ENCODE data around the gene MROH7. TPM values are rescaled to one million over a fixed set of nuclear protein-coding genes. Genes with fewer than 3 reads are reported as not detected.

MROH7 gene
- total RNA-seq, 2 experiments from 2014 or later = 0.14 to 0.19 TPM

- Mint-ChIP-seq H3K27ac (no peak overlapping the region), H3K4me3 (no peak overlapping the region), H3K36me3 (ENCODE audit: low read depth) (no peaks in the 10 kb centered on the region), H3K9me3 (no peaks in the 10 kb centered on the region), H3K27me3 (peaks cover 19% of the 10 kb centered on the region), H3K4me1 (ENCODE audit: low read depth) (no peaks in the 10 kb centered on the region)
- Histone ChIP-seq H3K27ac (ENCODE audit: low read depth in 1 of 2, low read length in 2 of 2) (no peak overlapping the region), H3K27me3 (ENCODE audit: control insufficient read depth in 1 of 2, insufficient read depth in 2 of 2, low read length in 2 of 2) (peaks cover 0 to 5% of the 10 kb centered on the region in 2 experiments), H3K4me3 (ENCODE audit: low read length) (no peak overlapping the region), H3K36me3 (ENCODE audit: insufficient read depth, low read length) (no peaks in the 10 kb centered on the region), H3K9me3 (ENCODE audit: control insufficient read depth in 1 of 2, insufficient read depth in 1 of 2, low read length in 2 of 2) (peaks cover 0 to 7% of the 10 kb centered on the region in 2 experiments), H3K4me1 (ENCODE audit: insufficient read depth, low read length) (no peaks in the 10 kb centered on the region)
- CTCF ChIA-PET = no interaction called here
- TF ChIP-seq, protein P1, sequence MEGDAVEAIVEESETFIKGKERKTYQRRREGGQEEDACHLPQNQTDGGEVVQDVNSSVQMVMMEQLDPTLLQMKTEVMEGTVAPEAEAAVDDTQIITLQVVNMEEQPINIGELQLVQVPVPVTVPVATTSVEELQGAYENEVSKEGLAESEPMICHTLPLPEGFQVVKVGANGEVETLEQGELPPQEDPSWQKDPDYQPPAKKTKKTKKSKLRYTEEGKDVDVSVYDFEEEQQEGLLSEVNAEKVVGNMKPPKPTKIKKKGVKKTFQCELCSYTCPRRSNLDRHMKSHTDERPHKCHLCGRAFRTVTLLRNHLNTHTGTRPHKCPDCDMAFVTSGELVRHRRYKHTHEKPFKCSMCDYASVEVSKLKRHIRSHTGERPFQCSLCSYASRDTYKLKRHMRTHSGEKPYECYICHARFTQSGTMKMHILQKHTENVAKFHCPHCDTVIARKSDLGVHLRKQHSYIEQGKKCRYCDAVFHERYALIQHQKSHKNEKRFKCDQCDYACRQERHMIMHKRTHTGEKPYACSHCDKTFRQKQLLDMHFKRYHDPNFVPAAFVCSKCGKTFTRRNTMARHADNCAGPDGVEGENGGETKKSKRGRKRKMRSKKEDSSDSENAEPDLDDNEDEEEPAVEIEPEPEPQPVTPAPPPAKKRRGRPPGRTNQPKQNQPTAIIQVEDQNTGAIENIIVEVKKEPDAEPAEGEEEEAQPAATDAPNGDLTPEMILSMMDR (IDR thresholded peaks at IDR 0.05) = no peak
- DNase-seq (no peak), ATAC-seq (ENCODE audit: poor library complexity) (no peak)
- intact Hi-C loops (cut with DNase I, micrococcal nuclease) = no loop called here
- POLR2A ChIA-PET = no interaction called here
Observed at GRCh38 chr1:54649921-54650320, 8.3 kb downstream of the MROH7 start.

DNA sequence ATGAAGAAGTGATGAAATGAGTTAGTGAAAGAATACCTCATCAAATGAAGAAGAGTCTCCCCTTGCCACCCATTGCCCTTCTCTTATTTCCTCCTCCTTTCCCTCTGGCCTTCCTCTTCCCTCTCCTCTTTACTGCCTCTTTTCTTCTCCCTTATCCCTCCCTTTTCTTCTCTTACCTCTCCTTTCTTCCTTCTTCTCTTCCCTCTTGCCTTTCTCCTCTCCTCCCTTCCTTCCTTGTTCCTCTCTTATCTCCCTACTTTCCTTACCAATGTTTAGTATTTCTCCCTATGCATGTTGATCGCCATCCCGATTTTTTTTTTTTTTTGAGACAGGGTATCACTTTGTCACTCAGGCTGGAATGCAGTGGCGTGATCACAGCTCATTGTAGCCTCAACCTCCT, 8.8 kb downstream of the MROH7 start:
- ATAC-seq (ENCODE audit: poor library complexity) = no peak
- Histone ChIP-seq H3K27me3 (ENCODE audit: control insufficient read depth in 1 of 2, insufficient read depth in 2 of 2, low read length in 2 of 2) (peaks cover 0 to 5% of the 10 kb centered on the region in 2 experiments), H3K9me3 (ENCODE audit: control insufficient read depth in 1 of 2, insufficient read depth in 1 of 2, low read length in 2 of 2) (peaks cover 0 to 4% of the 10 kb centered on the region in 2 experiments), H3K27ac (ENCODE audit: low read depth in 1 of 2, low read length in 2 of 2) (no peak overlapping the region), H3K36me3 (ENCODE audit: insufficient read depth, low read length) (no peaks in the 10 kb centered on the region), H3K4me3 (ENCODE audit: low read length) (no peak overlapping the region), H3K4me1 (ENCODE audit: insufficient read depth, low read length) (no peaks in the 10 kb centered on the region)
- Mint-ChIP-seq H3K27ac (no peak overlapping the region), H3K36me3 (ENCODE audit: low read depth) (no peaks in the 10 kb centered on the region), H3K9me3 (no peaks in the 10 kb centered on the region), H3K27me3 (peaks cover 19% of the 10 kb centered on the region), H3K4me1 (ENCODE audit: low read depth) (no peaks in the 10 kb centered on the region), H3K4me3 (no peak overlapping the region)
- intact Hi-C loops (cut with DNase I, micrococcal nuclease) = no loop called here
- DNase-seq = no peak
- POLR2A ChIA-PET = no interaction called here
- CTCF ChIA-PET = no interaction called here
- TF ChIP-seq, protein P1 (IDR thresholded peaks at IDR 0.05) = no peak

DNA sequence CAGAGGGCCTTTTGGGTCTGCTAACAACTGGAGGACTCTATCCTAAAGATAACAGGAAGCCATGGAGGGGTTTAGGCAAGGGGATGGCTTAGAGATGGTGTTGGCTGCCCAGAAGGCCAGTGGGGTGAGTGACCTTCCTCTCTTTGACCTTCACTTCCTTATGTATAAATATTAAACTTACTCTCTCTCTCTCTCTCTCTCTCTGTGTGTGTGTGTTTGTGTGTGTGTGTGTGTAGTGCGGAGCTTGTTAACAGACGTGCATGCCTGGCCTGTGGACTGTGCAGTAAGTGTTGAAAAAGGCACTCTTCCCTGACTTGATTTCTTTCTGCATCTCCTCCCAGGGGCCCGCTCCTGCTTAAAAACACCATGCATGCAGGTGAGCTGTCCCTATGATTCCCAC, 10.0 kb downstream of the MROH7 start:
- Histone ChIP-seq H3K27me3 (ENCODE audit: control insufficient read depth in 1 of 2, insufficient read depth in 2 of 2, low read length in 2 of 2) (peaks cover 0 to 5% of the 10 kb centered on the region in 2 experiments), H3K36me3 (ENCODE audit: insufficient read depth, low read length) (no peaks in the 10 kb centered on the region), H3K27ac (ENCODE audit: low read depth in 1 of 2, low read length in 2 of 2) (no peak overlapping the region), H3K4me1 (ENCODE audit: insufficient read depth, low read length) (no peaks in the 10 kb centered on the region), H3K9me3 (ENCODE audit: control insufficient read depth in 1 of 2, insufficient read depth in 1 of 2, low read length in 2 of 2) (no peaks in the 10 kb centered on the region), H3K4me3 (ENCODE audit: low read length) (no peak overlapping the region)
- intact Hi-C loops (cut with DNase I, micrococcal nuclease) = no loop called here
- ChIA-PET CTCF (no interaction called here), POLR2A (no interaction called here)
- no peaks in the 10 kb centered on the region for H3K36me3 Mint-ChIP-seq (ENCODE audit: low read depth)
- peaks cover 19% of the 10 kb centered on the region for H3K27me3 Mint-ChIP-seq
- H3K9me3 Mint-ChIP-seq = no peaks in the 10 kb centered on the region
- DNase-seq = no peak
- H3K27ac Mint-ChIP-seq = no peak overlapping the region
- no peak overlapping the region for H3K4me3 Mint-ChIP-seq
- no peaks in the 10 kb centered on the region for H3K4me1 Mint-ChIP-seq (ENCODE audit: low read depth)
- TF ChIP-seq, protein P1 (IDR thresholded peaks at IDR 0.05) = no peak
- no peak for ATAC-seq (ENCODE audit: poor library complexity)
